ENCODE measurements around the gene UCHL5.
"Not testable (repeated sequence)": the region's sequence is repeated elsewhere in the genome, so short reads cannot be mapped to it uniquely, and the experiment has no call there.

Gene UCHL5

GRCh38 chr1:193011406-193011805 is 47.8 kb downstream of the UCHL5 start:
- no peak for DNase-seq (ENCODE audit: low read depth)

GRCh38 chr1:193009501-193009900 is 49.7 kb downstream of the UCHL5 start:
- no peak for DNase-seq (ENCODE audit: low read depth)

GRCh38 chr1:193005785-193006184 is 53.4 kb downstream of the UCHL5 start:
- DNase-seq (ENCODE audit: low read depth) = no peak

GRCh38 chr1:192998536-192998935 is 60.6 kb downstream of the UCHL5 start:
- DNase-seq (ENCODE audit: low read depth) = no peak

GRCh38 chr1:192994141-192994540 is 65.0 kb downstream of the UCHL5 start:
- DNase-seq (ENCODE audit: low read depth) = no peak

GRCh38 chr1:192993426-192994085 is 65.6 kb downstream of the UCHL5 start:
- DNase-seq (ENCODE audit: low read depth) = no peak

GRCh38 chr1:192986748-192987334 is 72.3 kb downstream of the UCHL5 start:
- DNase-seq (ENCODE audit: low read depth) = not testable (repeated sequence)

- DNase-seq (ENCODE audit: low read depth) = no peak
These were observed 72.9 kb downstream of the UCHL5 start for GRCh38 chr1:192986110-192986747.

- DNase-seq (ENCODE audit: low read depth) = no peak
These were observed 75.1 kb downstream of the UCHL5 start for GRCh38 chr1:192984080-192984479.

GRCh38 chr1:192983349-192983980 is 75.7 kb downstream of the UCHL5 start:
- no peak for DNase-seq (ENCODE audit: low read depth)

- no peak for DNase-seq (ENCODE audit: low read depth)
These were observed 78.3 kb downstream of the UCHL5 start for GRCh38 chr1:192980856-192981255.

GRCh38 chr1:192980334-192980733 is 78.8 kb downstream of the UCHL5 start:
- not testable (repeated sequence) for DNase-seq (ENCODE audit: low read depth)

- DNase-seq (ENCODE audit: low read depth) = no peak
These were observed 79.6 kb downstream of the UCHL5 start for GRCh38 chr1:192979542-192979941.

GRCh38 chr1:192978195-192978710 is 80.9 kb downstream of the UCHL5 start:
- DNase-seq (ENCODE audit: low read depth) = no peak

GRCh38 chr1:192977089-192977706 is 82.0 kb downstream of the UCHL5 start:
- DNase-seq (ENCODE audit: low read depth) = no peak

GRCh38 chr1:192976576-192976975 is 82.6 kb downstream of the UCHL5 start:
- DNase-seq (ENCODE audit: low read depth) = no peak

GRCh38 chr1:192974701-192975100 is 84.5 kb downstream of the UCHL5 start:
- no peak for DNase-seq (ENCODE audit: low read depth)

GRCh38 chr1:192973988-192974387 is 85.2 kb downstream of the UCHL5 start:
- no peak for DNase-seq (ENCODE audit: low read depth)

GRCh38 chr1:192973202-192973601 is 86.0 kb downstream of the UCHL5 start:
- DNase-seq (ENCODE audit: low read depth) = no peak

GRCh38 chr1:192969091-192969490 is 90.1 kb downstream of the UCHL5 start:
- no peak for DNase-seq (ENCODE audit: low read depth)

- no peak for DNase-seq (ENCODE audit: low read depth)
These were observed 90.8 kb downstream of the UCHL5 start for GRCh38 chr1:192968323-192968722.

- no peak for DNase-seq (ENCODE audit: low read depth)
These were observed 91.3 kb downstream of the UCHL5 start for GRCh38 chr1:192967901-192968300.

All from stimulated activated CD8-positive, alpha-beta memory T cell treated with anti-CD3 and anti-CD28 coated beads, Interleukin-12 subunit alpha, Interleukin-12 subunit beta, amount 100 ng/mL, for 1 hour (primary cell).